Skeletal muscle satellite cell (primary cell): Measurements from ENCODE around the gene CACNA2D3.

Source experiments
- H3K27me3 ChIP-seq: 2 replicates; pipeline ENCODE4 v1.7.0; 2013; ENCODE audit warnings: low read length; ENCODE audit not compliant: control insufficient read depth, insufficient read depth
- H3K36me3 ChIP-seq: 2 replicates; pipeline ENCODE4 v1.7.0; 2013; ENCODE audit warnings: mild to moderate bottlenecking, control low read depth, low read length; ENCODE audit not compliant: insufficient read depth
- H3K4me1 ChIP-seq: 2 replicates; pipeline ENCODE4 v1.7.0; 2013; ENCODE audit warnings: low read length; ENCODE audit not compliant: control insufficient read depth, insufficient read depth
- H3K4me2 ChIP-seq: 2 replicates; pipeline ENCODE4 v1.7.0; 2013; ENCODE audit warnings: mild to moderate bottlenecking, low read length
- H3K4me3 ChIP-seq: 2 replicates; pipeline ENCODE4 v1.7.0; 2013; ENCODE audit warnings: low read length
- H3K9ac ChIP-seq: 2 replicates; pipeline ENCODE4 v1.7.0; 2013; ENCODE audit warnings: mild to moderate bottlenecking, low read depth, low read length, moderate library complexity
- H3K9me3 ChIP-seq: replicated peaks from 2 replicates; pipeline ENCODE4 v1.7.0; 2013; ENCODE audit warnings: mild to moderate bottlenecking, control low read depth, low read length

Gene CACNA2D3

GRCh38 chr3:54197509-54197908 lies 75.2 kb downstream of the CACNA2D3 start:
- Histone ChIP-seq H3K4me1 (no peaks in the 10 kb centered on the region), H3K9ac (no peak overlapping the region), H3K36me3 (no peaks in the 10 kb centered on the region), H3K4me2 (no peak overlapping the region), H3K27me3 (no peaks in the 10 kb centered on the region), H3K4me3 (no peak overlapping the region), H3K9me3 (no peaks in the 10 kb centered on the region)

GRCh38 chr3:54198556-54198955 lies 76.2 kb downstream of the CACNA2D3 start:
- no peak overlapping the region for H3K9ac ChIP-seq
- H3K4me1 ChIP-seq, result no peaks in the 10 kb centered on the region
- H3K36me3 ChIP-seq, result no peaks in the 10 kb centered on the region

GRCh38 chr3:54202054-54202453 lies 79.7 kb downstream of the CACNA2D3 start:
- no peak overlapping the region for H3K9ac ChIP-seq
- H3K36me3 ChIP-seq, result no peaks in the 10 kb centered on the region
- H3K9me3 ChIP-seq, result no peaks in the 10 kb centered on the region
- no peak overlapping the region for H3K4me3 ChIP-seq
- no peaks in the 10 kb centered on the region for H3K4me1 ChIP-seq
- no peaks in the 10 kb centered on the region for H3K27me3 ChIP-seq
- no peak overlapping the region for H3K4me2 ChIP-seq

More at GRCh38 chr3:54198556-54198955, 76.2 kb downstream of the CACNA2D3 start:
- no peak overlapping the region for H3K4me2 ChIP-seq
- H3K27me3 ChIP-seq, result no peaks in the 10 kb centered on the region
- H3K9me3 ChIP-seq, result no peaks in the 10 kb centered on the region
- H3K4me3 ChIP-seq, result no peak overlapping the region

DNA sequence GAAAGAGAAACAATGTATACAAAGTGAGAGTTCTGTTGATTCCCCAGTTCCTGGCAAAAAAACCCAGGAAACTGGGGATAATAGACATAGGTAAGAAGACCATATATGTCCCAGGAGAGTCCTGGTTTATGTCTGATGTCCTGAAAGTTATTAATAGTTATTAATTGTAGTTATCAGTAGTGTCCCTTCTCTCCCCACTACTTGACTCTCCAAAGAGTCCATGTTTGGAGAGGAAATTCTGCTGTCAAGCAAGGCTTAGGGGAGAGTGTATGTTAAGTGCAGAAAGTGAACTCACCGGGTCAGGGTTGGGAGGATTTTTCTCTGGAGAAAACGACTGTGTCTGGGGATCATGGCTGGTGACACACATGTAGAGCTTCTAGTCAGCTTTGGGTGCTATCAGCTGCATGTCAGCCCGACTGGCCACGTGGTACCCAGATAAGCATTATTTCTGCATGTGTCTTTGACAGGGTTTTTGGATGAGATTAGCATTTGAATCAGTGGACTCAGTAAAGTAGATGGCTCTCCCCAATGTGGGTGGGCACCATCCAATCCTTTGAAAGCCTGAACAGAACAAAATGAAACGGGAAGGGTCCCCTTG lies 80.4 kb downstream of the CACNA2D3 start:
- Histone ChIP-seq H3K36me3 (no peaks in the 10 kb centered on the region), H3K4me3 (no peak overlapping the region), H3K9ac (no peak overlapping the region), H3K4me2 (no peak overlapping the region), H3K4me1 (no peaks in the 10 kb centered on the region), H3K9me3 (no peaks in the 10 kb centered on the region), H3K27me3 (no peaks in the 10 kb centered on the region)

- H3K4me1 ChIP-seq, result no peaks in the 10 kb centered on the region
- no peaks in the 10 kb centered on the region for H3K9me3 ChIP-seq
- no peak overlapping the region for H3K4me3 ChIP-seq
- H3K27me3 ChIP-seq, result no peaks in the 10 kb centered on the region
- no peak overlapping the region for H3K4me2 ChIP-seq
- H3K9ac ChIP-seq, result no peak overlapping the region
- no peaks in the 10 kb centered on the region for H3K36me3 ChIP-seq
These were observed 84.5 kb downstream of the CACNA2D3 start for GRCh38 chr3:54206874-54207273.

DNA sequence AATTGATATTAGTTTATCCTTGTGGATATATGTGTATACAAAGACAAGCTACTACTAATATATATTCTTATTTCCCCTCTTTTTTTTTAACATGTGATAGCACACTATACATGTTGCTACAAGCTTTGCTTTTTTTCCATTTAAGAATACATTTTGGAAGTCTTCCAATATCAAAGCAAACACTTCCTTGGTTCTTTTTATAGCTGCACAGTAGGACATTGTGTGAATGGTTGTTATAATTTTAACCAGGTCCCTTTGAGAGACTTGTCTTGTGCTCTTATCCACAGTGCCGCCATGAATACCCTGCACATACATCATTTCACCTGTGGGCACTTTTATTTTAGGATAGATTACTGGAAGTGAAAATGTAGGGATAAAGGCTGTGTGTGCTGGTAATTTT lies 88.7 kb downstream of the CACNA2D3 start:
- no peaks in the 10 kb centered on the region for H3K4me1 ChIP-seq
- no peak overlapping the region for H3K4me2 ChIP-seq
- no peak overlapping the region for H3K9ac ChIP-seq
- no peaks in the 10 kb centered on the region for H3K9me3 ChIP-seq
- no peak overlapping the region for H3K4me3 ChIP-seq
- H3K36me3 ChIP-seq, result no peaks in the 10 kb centered on the region
- no peaks in the 10 kb centered on the region for H3K27me3 ChIP-seq

DNA sequence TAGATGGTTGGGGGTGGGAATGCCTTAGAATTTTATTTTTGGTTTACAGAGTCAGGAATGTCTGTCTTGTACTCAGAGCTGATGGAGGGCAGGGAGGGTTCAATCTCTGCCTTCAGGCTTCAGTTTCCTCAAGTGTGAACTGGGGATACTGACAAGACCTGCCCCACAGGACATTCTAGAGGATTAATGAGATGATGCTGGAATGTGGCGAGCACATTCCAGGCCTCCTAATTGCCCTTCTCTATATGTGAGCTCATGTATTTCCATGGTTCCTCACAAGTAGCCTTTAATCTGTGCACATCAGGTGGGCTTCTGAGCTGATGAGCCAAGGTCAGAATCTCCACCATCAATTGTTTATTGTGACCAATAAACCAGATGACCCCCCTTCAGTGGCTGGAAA lies 90.4 kb downstream of the CACNA2D3 start:
- Histone ChIP-seq H3K4me2 (no peak overlapping the region), H3K27me3 (no peaks in the 10 kb centered on the region), H3K4me3 (no peak overlapping the region), H3K36me3 (no peaks in the 10 kb centered on the region), H3K9ac (no peak overlapping the region), H3K4me1 (no peaks in the 10 kb centered on the region), H3K9me3 (no peaks in the 10 kb centered on the region)

DNA sequence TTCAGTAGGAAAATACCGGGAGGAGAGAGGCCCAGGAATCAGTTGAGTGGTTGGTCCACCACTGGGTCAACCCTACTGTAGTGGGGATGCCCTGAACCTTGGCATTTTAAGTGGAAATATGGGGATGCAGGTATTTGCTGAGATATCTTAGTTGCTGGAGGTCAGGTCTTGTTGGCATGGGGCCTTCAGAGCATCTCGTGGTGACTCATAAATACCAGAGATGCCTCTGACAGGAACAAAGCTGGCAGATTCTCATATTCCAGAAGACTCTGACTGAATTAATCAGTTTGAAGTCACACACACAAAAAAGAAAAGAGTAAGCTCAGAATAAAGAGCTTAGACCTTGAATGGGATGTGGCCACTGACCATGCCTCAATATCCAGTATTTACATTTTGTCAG lies 91.6 kb downstream of the CACNA2D3 start:
- Histone ChIP-seq H3K9ac (no peak overlapping the region), H3K27me3 (no peaks in the 10 kb centered on the region), H3K4me1 (no peaks in the 10 kb centered on the region), H3K9me3 (no peaks in the 10 kb centered on the region), H3K36me3 (no peaks in the 10 kb centered on the region), H3K4me2 (no peak overlapping the region), H3K4me3 (no peak overlapping the region)

DNA sequence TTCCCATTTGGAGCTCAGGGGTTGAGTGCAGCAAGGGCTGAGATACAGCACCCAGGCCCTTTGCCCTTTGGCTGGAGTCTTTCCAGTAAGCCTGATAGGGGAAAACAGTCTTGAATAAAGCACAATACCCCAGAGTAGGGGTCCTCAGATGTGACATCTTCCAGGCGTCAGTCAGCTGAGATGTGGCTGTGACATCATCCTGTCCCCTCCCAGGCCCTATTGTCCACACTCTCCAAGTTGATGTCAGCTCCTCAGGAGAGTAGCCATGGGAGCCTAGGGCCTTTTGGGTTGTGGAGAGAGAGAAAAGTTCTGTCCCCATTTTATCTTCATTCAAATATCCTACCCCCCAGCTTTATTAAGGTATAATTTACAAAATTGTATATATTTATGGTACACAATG lies 92.5 kb downstream of the CACNA2D3 start:
- no peaks in the 10 kb centered on the region for H3K4me1 ChIP-seq
- H3K4me3 ChIP-seq, result no peak overlapping the region
- H3K27me3 ChIP-seq, result no peaks in the 10 kb centered on the region
- H3K9me3 ChIP-seq, result no peaks in the 10 kb centered on the region
- H3K9ac ChIP-seq, result no peak overlapping the region
- H3K4me2 ChIP-seq, result no peak overlapping the region
- no peaks in the 10 kb centered on the region for H3K36me3 ChIP-seq

DNA sequence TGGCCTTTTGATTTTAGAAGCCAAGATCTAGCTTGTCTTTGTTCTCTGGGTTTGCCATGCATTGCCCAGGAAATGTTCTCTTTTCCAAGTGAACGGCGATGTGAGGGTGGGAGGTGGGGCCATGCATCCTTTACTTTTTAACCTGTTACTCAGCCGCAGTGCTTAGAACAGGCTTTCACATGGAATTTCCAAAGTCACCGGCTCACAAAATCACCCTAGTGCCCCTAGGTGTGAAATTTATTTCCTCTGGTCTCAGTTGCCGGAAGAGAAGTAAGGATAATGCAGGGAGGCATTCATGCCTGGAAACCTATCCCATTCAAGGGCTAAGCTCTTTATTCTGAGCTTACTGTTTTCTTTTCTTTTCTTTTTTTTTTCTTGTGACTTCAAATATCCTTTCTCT lies 93.2 kb downstream of the CACNA2D3 start:
- Histone ChIP-seq H3K9me3 (no peaks in the 10 kb centered on the region), H3K27me3 (no peaks in the 10 kb centered on the region), H3K4me2 (no peak overlapping the region), H3K9ac (no peak overlapping the region), H3K36me3 (no peaks in the 10 kb centered on the region), H3K4me1 (no peaks in the 10 kb centered on the region), H3K4me3 (no peak overlapping the region)

GRCh38 chr3:54217828-54218227 lies 95.5 kb downstream of the CACNA2D3 start:
- H3K9ac ChIP-seq, result no peak overlapping the region
- no peak overlapping the region for H3K4me2 ChIP-seq
- no peaks in the 10 kb centered on the region for H3K9me3 ChIP-seq
- H3K4me3 ChIP-seq, result no peak overlapping the region
- H3K4me1 ChIP-seq, result no peaks in the 10 kb centered on the region
- H3K36me3 ChIP-seq, result no peaks in the 10 kb centered on the region
- H3K27me3 ChIP-seq, result no peaks in the 10 kb centered on the region

DNA sequence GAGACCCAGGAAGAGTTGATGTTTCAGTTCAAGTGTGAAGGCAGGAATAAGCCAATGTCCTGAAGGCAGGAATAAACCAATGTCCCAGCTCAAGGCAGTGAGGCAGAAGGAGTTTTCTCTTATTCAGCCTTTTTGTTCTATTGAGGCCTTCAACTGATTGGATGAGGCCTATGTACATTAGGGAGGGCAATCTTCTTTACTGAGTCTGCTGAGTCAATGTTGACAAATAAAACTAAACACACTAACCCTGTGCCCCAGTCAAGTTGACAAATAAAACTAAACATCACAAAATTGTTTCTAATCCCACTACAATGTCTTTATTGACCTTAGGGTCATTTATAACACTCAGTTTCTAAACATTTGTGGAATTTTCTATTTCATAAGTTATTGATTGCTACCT lies 100.0 kb downstream of the CACNA2D3 start:
- no peaks in the 10 kb centered on the region for H3K4me1 ChIP-seq

More for the DNA sequence above, 100.0 kb downstream of the CACNA2D3 start:
- Histone ChIP-seq H3K9me3 (no peaks in the 10 kb centered on the region), H3K4me3 (no peak overlapping the region), H3K36me3 (no peaks in the 10 kb centered on the region), H3K9ac (no peak overlapping the region), H3K4me2 (no peak overlapping the region), H3K27me3 (no peaks in the 10 kb centered on the region)
